GM12801 (cell line): ENCODE measurements around the gene SCLY.

ENCODE experiments used
- TF ChIP-seq, protein P1 (sequence below): IDR thresholded peaks from one replicate; pipeline ENCODE4 v1.5.1; 2011; ENCODE audit warnings: control low read depth; ENCODE audit not compliant: insufficient read length; ENCODE audit errors: extremely low read depth

The SCLY gene

DNA sequence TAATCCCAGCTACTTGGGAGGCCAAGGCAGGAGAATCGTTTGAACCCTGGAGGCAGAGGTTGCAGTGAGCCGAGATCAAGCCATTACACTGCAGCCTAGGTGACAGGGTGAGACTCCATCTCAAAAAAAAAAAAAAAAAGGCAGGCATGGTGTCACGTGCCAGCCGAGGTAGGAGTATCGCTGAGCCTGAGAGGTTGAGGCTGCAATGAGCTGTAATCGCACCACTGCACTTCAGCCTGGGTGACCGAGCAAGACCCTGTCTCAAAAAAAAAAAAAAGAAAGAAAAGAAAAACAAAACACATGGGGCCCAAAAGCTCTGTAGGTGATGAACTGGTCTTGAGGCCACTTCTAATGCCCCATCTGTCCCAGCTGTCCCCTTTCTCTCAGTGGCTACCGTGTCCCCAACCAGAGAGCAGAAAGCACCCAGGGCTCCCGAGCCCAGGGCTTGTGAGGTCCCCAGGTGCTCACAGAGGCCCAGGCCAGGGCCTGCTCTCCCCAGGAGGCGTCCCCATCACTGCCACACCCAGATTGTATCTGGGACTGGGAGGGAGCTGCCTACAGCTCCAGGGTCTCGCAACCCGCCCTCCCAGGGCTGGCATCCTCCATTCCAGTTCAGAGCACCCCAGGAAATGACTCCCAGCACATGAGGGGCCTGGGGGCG is 86.2 kb downstream of the SCLY start:
- TF ChIP-seq, protein P1, sequence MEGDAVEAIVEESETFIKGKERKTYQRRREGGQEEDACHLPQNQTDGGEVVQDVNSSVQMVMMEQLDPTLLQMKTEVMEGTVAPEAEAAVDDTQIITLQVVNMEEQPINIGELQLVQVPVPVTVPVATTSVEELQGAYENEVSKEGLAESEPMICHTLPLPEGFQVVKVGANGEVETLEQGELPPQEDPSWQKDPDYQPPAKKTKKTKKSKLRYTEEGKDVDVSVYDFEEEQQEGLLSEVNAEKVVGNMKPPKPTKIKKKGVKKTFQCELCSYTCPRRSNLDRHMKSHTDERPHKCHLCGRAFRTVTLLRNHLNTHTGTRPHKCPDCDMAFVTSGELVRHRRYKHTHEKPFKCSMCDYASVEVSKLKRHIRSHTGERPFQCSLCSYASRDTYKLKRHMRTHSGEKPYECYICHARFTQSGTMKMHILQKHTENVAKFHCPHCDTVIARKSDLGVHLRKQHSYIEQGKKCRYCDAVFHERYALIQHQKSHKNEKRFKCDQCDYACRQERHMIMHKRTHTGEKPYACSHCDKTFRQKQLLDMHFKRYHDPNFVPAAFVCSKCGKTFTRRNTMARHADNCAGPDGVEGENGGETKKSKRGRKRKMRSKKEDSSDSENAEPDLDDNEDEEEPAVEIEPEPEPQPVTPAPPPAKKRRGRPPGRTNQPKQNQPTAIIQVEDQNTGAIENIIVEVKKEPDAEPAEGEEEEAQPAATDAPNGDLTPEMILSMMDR, result no peak

DNA sequence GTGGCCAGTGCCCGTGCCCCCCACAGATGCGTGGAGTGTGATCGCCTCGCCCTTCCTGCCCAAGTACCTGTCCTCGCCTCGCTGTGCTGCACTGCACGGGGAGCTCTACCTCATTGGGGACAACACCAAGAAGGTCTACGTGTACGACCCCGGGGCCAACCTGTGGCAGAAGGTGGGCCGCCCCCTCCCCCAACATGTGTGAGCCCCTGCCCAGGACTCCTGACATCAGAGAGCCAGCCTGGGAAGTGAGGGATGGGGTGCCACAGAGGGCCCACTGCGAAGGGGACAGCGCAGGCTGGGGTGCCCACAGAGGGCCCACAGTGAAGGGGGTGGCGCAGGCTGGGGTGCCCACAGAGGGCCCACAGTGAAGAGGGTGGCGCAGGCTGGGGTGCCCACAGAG is 88.2 kb downstream of the SCLY start:
- TF ChIP-seq, protein P1, result no peak
